ENCODE data around the gene COG5. TPM values are rescaled to one million over a fixed set of nuclear protein-coding genes. Genes with fewer than 3 reads are reported as not detected.

The COG5 gene
- total RNA-seq, 4 donors from 2014 or later = 34.8 to 74.1 (median 41.2) TPM

DNA sequence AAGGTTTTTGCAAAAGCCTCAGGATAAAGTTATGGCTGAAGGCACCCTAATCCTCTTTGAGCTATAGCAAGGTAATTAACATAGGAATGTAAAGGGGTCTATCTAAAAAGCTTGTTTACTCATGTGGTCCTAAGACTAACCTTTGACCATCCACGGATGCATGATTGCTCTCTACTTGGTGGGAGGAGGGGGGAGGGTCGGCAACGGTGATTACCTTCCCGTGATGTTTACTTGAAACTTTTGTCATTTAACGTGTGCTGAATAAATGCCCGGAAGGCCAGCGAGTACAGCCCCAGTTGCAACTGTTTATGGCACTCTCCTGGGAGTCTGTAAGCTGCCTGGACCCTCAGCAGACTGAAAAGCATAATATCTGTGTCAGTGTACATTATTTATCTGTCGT, 172.8 kb downstream of the COG5 start:
- TF ChIP-seq, protein P1, sequence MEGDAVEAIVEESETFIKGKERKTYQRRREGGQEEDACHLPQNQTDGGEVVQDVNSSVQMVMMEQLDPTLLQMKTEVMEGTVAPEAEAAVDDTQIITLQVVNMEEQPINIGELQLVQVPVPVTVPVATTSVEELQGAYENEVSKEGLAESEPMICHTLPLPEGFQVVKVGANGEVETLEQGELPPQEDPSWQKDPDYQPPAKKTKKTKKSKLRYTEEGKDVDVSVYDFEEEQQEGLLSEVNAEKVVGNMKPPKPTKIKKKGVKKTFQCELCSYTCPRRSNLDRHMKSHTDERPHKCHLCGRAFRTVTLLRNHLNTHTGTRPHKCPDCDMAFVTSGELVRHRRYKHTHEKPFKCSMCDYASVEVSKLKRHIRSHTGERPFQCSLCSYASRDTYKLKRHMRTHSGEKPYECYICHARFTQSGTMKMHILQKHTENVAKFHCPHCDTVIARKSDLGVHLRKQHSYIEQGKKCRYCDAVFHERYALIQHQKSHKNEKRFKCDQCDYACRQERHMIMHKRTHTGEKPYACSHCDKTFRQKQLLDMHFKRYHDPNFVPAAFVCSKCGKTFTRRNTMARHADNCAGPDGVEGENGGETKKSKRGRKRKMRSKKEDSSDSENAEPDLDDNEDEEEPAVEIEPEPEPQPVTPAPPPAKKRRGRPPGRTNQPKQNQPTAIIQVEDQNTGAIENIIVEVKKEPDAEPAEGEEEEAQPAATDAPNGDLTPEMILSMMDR (IDR thresholded peaks at IDR 0.05) = no peak
- DNase-seq (ENCODE audit: low spot score) (no peak), ATAC-seq (ENCODE audit: low FRiP score) (no peak)

DNA sequence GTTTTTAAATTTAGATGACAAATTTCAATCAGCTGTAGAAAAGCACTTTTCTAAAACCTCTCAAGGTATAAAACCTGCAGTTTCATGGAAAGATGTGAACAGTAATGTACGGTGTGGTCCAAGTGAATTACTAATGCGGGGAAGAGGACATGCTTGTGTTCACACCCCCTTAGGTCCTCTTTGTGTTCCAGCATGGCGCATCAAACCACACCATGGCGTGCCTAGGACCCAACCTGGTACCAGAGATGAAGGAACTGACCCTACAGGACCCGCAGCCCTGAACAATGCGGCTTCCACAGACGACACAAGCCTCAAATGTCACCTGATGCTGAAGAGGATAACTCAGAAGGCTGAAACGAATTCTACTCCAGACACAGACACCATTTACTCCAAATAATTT, 175.1 kb downstream of the COG5 start:
- DNase-seq (ENCODE audit: low spot score) (no peak), ATAC-seq (ENCODE audit: low FRiP score) (no peak)
- TF ChIP-seq, protein P1 (IDR thresholded peaks at IDR 0.05) = no peak

DNA sequence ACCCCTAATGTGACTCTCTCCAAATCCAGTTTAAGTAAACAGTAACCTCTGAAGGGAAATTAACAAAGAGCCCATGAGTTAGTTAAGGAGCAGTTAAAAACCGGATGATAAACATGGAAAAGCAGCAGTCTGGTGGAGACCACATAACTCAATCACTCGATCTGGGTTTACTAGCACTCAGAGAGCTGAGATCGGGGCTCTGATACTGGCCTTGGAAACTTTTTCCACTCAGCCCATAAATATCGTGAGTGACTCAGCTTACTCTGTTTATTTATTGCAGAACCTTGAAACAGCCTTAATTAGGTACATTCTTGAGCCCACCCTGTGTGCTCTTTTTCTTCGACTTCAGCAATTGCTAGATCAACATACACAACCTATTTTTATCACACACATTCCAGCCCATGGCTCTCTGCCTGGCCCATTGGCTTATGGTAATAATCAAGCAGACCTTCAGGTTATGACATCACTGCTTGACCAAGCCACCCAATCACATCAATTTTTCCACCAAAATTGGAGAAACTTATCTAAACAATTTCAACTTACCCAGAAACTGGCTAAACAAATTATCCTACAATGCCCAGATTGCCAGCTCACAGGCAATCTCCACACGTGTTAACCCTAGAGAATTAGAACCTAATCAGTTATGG, 176.0 kb downstream of the COG5 start:
- no peak for ATAC-seq (ENCODE audit: low FRiP score)
- no peak for DNase-seq (ENCODE audit: low spot score)
- TF ChIP-seq, protein P1 (IDR thresholded peaks at IDR 0.05) = no peak

DNA sequence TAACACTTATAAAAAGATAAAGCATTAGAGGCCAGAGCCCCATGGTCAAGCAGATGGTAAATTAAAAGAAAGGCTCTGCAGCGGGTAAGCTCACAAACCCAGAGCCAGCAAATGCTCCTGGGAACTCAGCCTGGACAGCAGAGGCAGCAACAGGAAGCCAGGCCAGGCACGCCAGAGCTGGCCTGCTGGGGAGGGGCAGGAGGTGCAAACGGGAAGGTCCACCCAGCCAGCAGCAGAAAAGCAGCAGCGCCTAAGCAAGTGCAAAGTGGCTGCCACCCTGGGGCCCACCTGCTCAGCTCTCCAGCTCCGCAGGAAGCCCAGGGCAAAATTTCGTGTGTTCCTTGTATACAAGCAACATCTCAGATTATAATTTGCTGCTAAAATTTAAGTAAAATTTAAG, 176.6 kb downstream of the COG5 start:
- TF ChIP-seq, protein P1 (IDR thresholded peaks at IDR 0.05) = no peak
- ATAC-seq (ENCODE audit: low FRiP score) = no peak

DNA sequence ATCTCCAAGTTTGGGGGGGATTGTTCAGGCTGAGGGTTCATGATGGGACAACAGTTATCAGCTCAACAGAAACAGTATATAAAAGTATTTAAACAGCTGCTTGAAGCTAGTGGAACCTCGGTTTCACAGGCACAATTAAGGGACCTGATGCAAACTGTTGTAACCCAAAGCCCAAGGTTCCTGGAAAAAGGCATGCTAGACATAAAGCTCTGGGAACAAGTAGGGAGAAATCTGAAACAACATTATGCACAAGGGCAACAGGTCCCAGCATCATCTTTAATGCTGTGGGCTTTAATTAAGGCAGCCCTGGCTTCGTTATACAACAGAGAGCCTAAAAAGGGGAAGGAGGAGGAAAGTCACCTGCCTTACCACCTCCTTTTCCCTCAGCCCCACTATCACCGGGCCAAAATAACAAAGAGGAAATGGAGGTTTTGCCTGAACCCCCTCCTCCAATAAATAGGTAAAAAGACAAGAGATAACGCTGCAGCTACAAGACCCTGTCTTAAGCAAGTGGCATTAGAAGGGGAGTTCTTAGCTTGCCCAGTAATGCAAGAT, 177.1 kb downstream of the COG5 start:
- TF ChIP-seq, protein P1 (IDR thresholded peaks at IDR 0.05) = no peak
- ATAC-seq (ENCODE audit: low FRiP score) = no peak
- DNase-seq (ENCODE audit: low spot score) = no peak

More for the DNA sequence above, 176.6 kb downstream of the COG5 start:
- no peak for DNase-seq (ENCODE audit: low spot score)

DNA sequence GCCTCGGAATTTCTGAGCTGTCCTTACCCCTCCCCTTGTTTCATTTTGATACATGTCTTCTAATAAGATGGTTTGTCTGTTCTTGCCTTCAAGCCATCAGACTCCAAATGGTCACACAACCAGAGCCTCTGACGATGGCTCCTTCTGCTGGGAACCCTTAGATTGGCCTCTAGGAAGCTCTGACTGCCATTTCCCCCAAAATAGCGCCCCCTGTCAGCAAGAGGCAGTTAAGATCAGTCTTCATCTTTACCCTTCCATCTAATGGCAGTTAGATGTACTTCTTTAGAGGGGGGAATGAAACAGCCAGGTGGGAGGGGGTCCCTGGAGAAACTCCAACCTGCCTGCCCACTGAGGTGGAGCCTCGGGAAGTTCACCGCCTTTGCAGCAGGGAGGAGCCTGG, 179.7 kb downstream of the COG5 start:
- ATAC-seq (ENCODE audit: low FRiP score) (no peak), DNase-seq (ENCODE audit: low spot score) (no peak)
- TF ChIP-seq, protein P1 (IDR thresholded peaks at IDR 0.05) = no peak

DNA sequence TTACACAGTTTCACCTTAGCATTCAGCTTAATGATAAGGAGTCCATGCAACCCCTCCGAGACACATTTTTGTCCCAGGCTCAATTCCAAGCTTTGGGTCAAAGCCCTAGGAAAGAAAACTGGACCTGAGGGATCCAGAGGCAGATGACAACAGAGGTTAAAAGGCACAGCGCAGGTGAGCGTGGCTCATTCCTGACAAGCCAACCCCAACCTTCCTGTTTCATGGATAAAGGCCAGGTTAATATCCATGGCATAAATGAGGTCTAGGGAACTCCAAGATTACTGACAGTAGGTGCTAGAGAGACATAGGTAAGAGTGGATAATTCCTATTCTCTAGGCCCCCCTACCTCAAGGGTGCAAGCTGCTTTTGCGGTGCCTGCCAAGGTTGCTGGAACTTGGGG, 180.5 kb downstream of the COG5 start:
- ATAC-seq (ENCODE audit: low FRiP score) = no peak
- DNase-seq (ENCODE audit: low spot score) = no peak
- TF ChIP-seq, protein P1 (IDR thresholded peaks at IDR 0.05) = no peak
